OCI-LY7 (cell line): Measurements from ENCODE around the gene AK4. TPM values are rescaled to one million over a fixed set of nuclear protein-coding genes. Genes with fewer than 3 reads are reported as not detected.

Experiments used
- BruUV-seq: library from RNA; stranded (reverse); fragments of 400-500 nt; replicated peaks from 2 replicates; lab custom pipeline; 2021; lab: Mats Ljungman, UMichigan
- CTCF ChIA-PET: fragments of 300-600 bp; sonication (Branson Sonifier 250); formaldehyde crosslinking; loops from one replicate; lab custom pipeline; 2022; ENCODE audit warnings: antibody characterized with exemption; ENCODE audit not compliant: unreplicated experiment; lab: Charles Lee
- POLR2A ChIA-PET: fragments of 300-600 bp; sonication (Branson Sonifier 250); formaldehyde crosslinking; loops from one replicate; lab custom pipeline; 2022; ENCODE audit warnings: antibody characterized with exemption; lab: Charles Lee
- DNase-seq: peaks from one replicate; pipeline ENCODE4 v3.0.0-alpha.2; 2015; ENCODE audit warnings: low spot score
- H2AFZ ChIP-seq: fragments of 200-600 bp; sonication (generic), shearing (Covaris generic); 2 replicates; pipeline ENCODE4 v1.6.1; 2014; ENCODE audit warnings: mild to moderate bottlenecking, antibody characterized with exemption, low read length, moderate library complexity
- H3K27ac ChIP-seq: fragments of 200-600 bp; sonication (generic); 2 replicates; pipeline ENCODE4 v1.5.1; 2014; ENCODE audit warnings: mixed run types, low read depth, mild to moderate bottlenecking, moderate library complexity, low read length, inconsistent platforms; ENCODE audit not compliant: poor library complexity, severe bottlenecking
- H3K36me3 ChIP-seq: fragments of 200-600 bp; sonication (generic); 2 replicates; pipeline ENCODE4 v1.6.1; 2014; ENCODE audit warnings: mild to moderate bottlenecking, antibody characterized with exemption, low read length, moderate library complexity, mixed read lengths; ENCODE audit not compliant: insufficient read depth
- H3K4me1 ChIP-seq: fragments of 200-600 bp; sonication (generic); 2 replicates; pipeline ENCODE4 v1.5.1; 2014; ENCODE audit warnings: mild to moderate bottlenecking, low read length; ENCODE audit not compliant: insufficient read depth, poor library complexity, severe bottlenecking
- H3K4me2 ChIP-seq: fragments of 200-600 bp; sonication (generic); 2 replicates; pipeline ENCODE4 v1.6.1; 2014; ENCODE audit warnings: mild to moderate bottlenecking, low read length
- H3K4me3 ChIP-seq: fragments of 200-600 bp; sonication (generic); 2 replicates; pipeline ENCODE4 v1.5.1; 2014; ENCODE audit warnings: mild to moderate bottlenecking, low read depth, low read length; ENCODE audit not compliant: poor library complexity, severe bottlenecking
- H3K79me2 ChIP-seq: fragments of 200-600 bp; sonication (generic); 2 replicates; pipeline ENCODE4 v1.6.1; 2016; ENCODE audit warnings: low read depth, mild to moderate bottlenecking, low read length, moderate library complexity, mixed read lengths; ENCODE audit not compliant: insufficient read depth
- H3K9me2 ChIP-seq: fragments of 200-600 bp; sonication (generic); 2 replicates; pipeline ENCODE4 v1.6.1; 2016; ENCODE audit warnings: mild to moderate bottlenecking, low read length, mixed read lengths; ENCODE audit not compliant: insufficient read depth
- H3K9me3 ChIP-seq: fragments of 200-600 bp; sonication (generic); 2 replicates; pipeline ENCODE4 v1.6.1; 2014; ENCODE audit warnings: mild to moderate bottlenecking, mixed run types, low read length, mixed read lengths
- H4K20me1 ChIP-seq: fragments of 200-600 bp; sonication (generic); 2 replicates; pipeline ENCODE4 v1.6.1; 2014; ENCODE audit warnings: mild to moderate bottlenecking, antibody characterized with exemption, low read length, moderate library complexity, mixed read lengths; ENCODE audit not compliant: insufficient read depth
- CTCF ChIP-seq: fragments of 200-600 bp; sonication (generic); conservative IDR thresholded peaks from 2 replicates; pipeline ENCODE4 v1.5.1; 2014; ENCODE audit warnings: mild to moderate bottlenecking, antibody characterized with exemption, low read length, moderate library complexity, mixed read lengths
- EZH2phosphoT487 ChIP-seq: fragments of 200-600 bp; sonication (generic); IDR thresholded peaks from 2 replicates; pipeline ENCODE4 v1.6.1; 2018; ENCODE audit warnings: low read depth, borderline replicate concordance, mild to moderate bottlenecking, mixed run types, antibody characterized with exemption, low read length, moderate library complexity, mixed read lengths
- intact Hi-C: fragments of 100-400 bp; cut with micrococcal nuclease; formaldehyde crosslinking; loops from one replicate; pipeline ENCODE4 v1.10.0; 2022; ENCODE audit not compliant: unreplicated experiment
- total RNA-seq, 2 experiments: library from RNA; depleted of rRNA in 1 of 2; stranded (reverse); fragments of >200 nt in 1 of 2; shearing (Covaris generic) in 1 of 2; gene quantifications; 2 replicates each; pipeline ENCODE4 v1.2.3, GENCODE V29; 2014 to 2022

Gene AK4
- total RNA-seq, 2 experiments from 2014 or later, result 0.16 to 1.4 TPM

DNA sequence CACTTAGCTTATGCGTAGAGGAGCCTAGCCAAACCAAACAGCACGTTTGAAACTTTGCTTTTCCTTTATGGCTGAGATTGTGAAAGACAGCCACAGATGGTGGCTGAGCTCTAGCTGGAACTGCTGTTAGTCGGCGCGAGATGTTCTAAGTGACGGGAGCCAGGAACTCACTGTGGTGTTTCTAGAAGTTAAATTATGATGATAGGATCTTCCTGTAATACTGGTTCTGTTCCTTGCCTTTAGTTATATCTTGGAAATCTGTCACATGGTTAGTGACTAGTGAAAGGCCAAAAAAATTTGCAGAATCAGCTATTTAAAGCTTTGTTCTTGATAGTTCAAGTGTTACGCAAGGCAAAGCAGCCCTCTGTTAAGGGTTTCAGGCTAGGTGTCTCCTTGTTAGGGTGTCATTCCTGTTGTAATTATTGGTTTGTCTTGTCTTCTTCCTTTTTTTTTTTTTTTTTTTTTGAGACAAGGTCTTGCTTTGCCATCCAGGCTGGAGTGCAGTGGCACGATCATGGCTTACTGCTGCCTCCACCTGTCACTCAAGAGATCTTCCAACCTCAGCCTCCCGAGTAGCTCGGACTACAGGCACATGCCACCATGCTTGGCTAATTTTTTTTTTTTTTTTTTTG lies 22.6 kb downstream of the AK4 start:
- H3K4me1 ChIP-seq, result no peaks in the 10 kb centered on the region
- no peaks in the 10 kb centered on the region for H3K79me2 ChIP-seq
- H3K9me2 ChIP-seq, result no peaks in the 10 kb centered on the region
- H3K36me3 ChIP-seq, result no peaks in the 10 kb centered on the region
- H3K4me3 ChIP-seq, result no peak overlapping the region
- ChIA-PET POLR2A (interaction anchor here (0.6 to 0.7 kb wide), 2 partner anchors 108 to 168 kb away, joined by 4 to 8 read pairs; no protein-coding TSS in a partner anchor), CTCF (no interaction called here)
- TF ChIP-seq EZH2phosphoT487 (no peak), CTCF (no peak)
- H3K9me3 ChIP-seq, result no peaks in the 10 kb centered on the region
- no TSS peak for BruUV-seq
- H2AFZ ChIP-seq, result no peak overlapping the region
- H4K20me1 ChIP-seq, result no peaks in the 10 kb centered on the region
- DNase-seq, result no peak
- H3K27ac ChIP-seq, result no peak overlapping the region
- intact Hi-C loops, result no loop called here
- H3K4me2 ChIP-seq, result no peak overlapping the region

DNA sequence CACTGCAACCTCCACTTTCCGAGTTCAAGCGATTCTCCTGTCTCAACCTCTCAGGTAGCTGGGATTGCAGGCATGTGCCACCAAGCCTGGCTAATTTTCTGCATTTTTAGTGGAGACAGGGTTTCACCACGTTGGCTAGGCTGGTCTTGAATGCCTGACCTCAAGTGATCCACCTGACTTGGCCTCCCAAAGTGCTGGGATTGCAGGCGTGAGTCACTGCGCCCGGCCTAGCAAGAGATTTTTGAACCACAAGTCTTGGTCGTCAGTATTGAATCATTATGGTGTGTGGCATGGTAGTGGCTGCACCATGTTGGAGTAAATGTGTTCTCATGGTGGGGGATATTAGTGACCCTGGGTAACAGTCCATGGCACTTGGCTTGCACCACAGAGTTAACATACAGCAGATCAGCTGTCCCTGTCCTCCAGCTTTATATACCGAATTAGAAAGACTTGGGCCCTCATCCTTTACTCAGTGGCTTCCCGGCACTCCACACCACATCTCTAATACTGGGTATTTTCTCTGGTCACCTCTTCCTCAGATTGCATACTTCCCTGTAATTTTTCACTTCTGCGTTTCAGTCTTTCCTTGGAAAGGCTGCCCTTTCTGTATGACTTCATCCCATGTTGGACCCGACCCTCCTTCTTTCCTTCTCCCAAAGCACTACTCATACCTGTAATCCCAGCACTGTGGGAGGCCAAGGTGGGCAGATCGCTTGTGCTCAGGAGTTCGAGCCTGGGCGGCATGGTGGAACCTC lies 25.1 kb downstream of the AK4 start:
- ChIA-PET CTCF (no interaction called here), POLR2A (interaction anchor here (0.7 kb wide), 1 partner anchor 533 kb away, joined by 8 read pairs; no protein-coding TSS in a partner anchor)
- Histone ChIP-seq H4K20me1 (no peaks in the 10 kb centered on the region), H3K4me3 (no peak overlapping the region), H3K9me3 (no peaks in the 10 kb centered on the region), H3K9me2 (no peaks in the 10 kb centered on the region), H3K79me2 (no peaks in the 10 kb centered on the region), H3K4me2 (no peak overlapping the region), H3K27ac (no peak overlapping the region), H3K4me1 (no peaks in the 10 kb centered on the region), H2AFZ (no peak overlapping the region), H3K36me3 (no peaks in the 10 kb centered on the region)
- TF ChIP-seq CTCF (no peak), EZH2phosphoT487 (no peak)
- no peak for DNase-seq
- intact Hi-C loops, result no loop called here
- BruUV-seq, result no TSS peak
